AG04450 (cell line): ENCODE results near the gene SYT15. TPM values are rescaled to one million over a fixed set of nuclear protein-coding genes. Genes with fewer than 3 reads are reported as not detected.

Source experiments
- CTCF ChIA-PET: fragments of 300-600, 350-600 bp; formaldehyde crosslinking; extraction: SDS; loops from one replicate; lab custom pipeline; 2022; ENCODE audit warnings: antibody characterized with exemption, inconsistent platforms; lab: Charles Lee
- POLR2A ChIA-PET: fragments of 350-600 bp; formaldehyde crosslinking; extraction: SDS; loops from one replicate; lab custom pipeline; 2021; ENCODE audit warnings: antibody characterized with exemption, inconsistent platforms; lab: Yijun Ruan, JAX
- DNase-seq: peaks from one replicate; pipeline ENCODE4 v3.0.0-alpha.2; 2011; ENCODE audit warnings: low read depth, low spot score
- H3K27ac ChIP-seq: one replicate; pipeline ENCODE4 v1.5.1; 2012; ENCODE audit warnings: low read depth, low read length, control low read depth
- H3K27me3 ChIP-seq: one replicate; pipeline ENCODE4 v1.6.0; 2012; ENCODE audit warnings: low read length; ENCODE audit not compliant: control insufficient read depth, insufficient read depth
- H3K4me3 ChIP-seq: 2 replicates; pipeline ENCODE4 v1.5.1; 2011; ENCODE audit warnings: mild to moderate bottlenecking, low read depth, low read length, control low read depth
- H3K9me3 ChIP-seq: 2 replicates; pipeline ENCODE4 v1.5.1; 2012; ENCODE audit warnings: low read length; ENCODE audit not compliant: control insufficient read depth, insufficient read depth
- CTCF ChIP-seq: IDR thresholded peaks from 2 replicates; pipeline ENCODE4 v1.5.1; 2011; ENCODE audit warnings: low read depth, low read length, control low read depth, inconsistent platforms
- polyA plus RNA-seq: library from polyadenylated mRNA; depleted of rRNA; stranded (reverse); fragments of >200 nt; gene quantifications from 2 replicates; pipeline ENCODE4 v1.2.3, GENCODE V29; 2011

The SYT15 gene
- polyA plus RNA-seq, 1 experiment: 0.15 TPM

- Histone ChIP-seq H3K4me3 (no peak overlapping the region), H3K27ac (no peak overlapping the region), H3K9me3 (no peaks in the 10 kb centered on the region; the same call in 1 of the 2 replicates), H3K27me3 (peaks cover 50% of the 10 kb centered on the region)
- POLR2A ChIA-PET: interaction anchor here (0.6 kb wide), 1 partner anchor 10 kb away, joined by 7 read pairs; no protein-coding TSS in a partner anchor
- DNase-seq: no peak
- CTCF ChIA-PET: interaction anchor here (1.5 kb wide), 1 partner anchor 10 kb away, joined by 4 read pairs; no protein-coding TSS in a partner anchor
- no peak for TF ChIP-seq CTCF
Observed at GRCh38 chr10:46550076-46550790, 28.7 kb upstream of the SYT15 start.

- Histone ChIP-seq H3K4me3 (no peak overlapping the region), H3K9me3 (peaks cover 6% of the 10 kb centered on the region; the same call in 1 of the 2 replicates), H3K27ac (no peak overlapping the region), H3K27me3 (peaks cover 58% of the 10 kb centered on the region)
- no peak for TF ChIP-seq CTCF
- no peak for DNase-seq
- ChIA-PET CTCF (interaction anchor here (1.5 kb wide), 1 partner anchor 11 kb away, joined by 4 read pairs; no protein-coding TSS in a partner anchor), POLR2A (no interaction called here)
Observed at GRCh38 chr10:46550795-46551700, 27.9 kb upstream of the SYT15 start.

- H3K4me3 ChIP-seq: no peak overlapping the region
- no peak for TF ChIP-seq CTCF
- no peak overlapping the region for H3K27ac ChIP-seq
- H3K9me3 ChIP-seq: peaks cover 7% of the 10 kb centered on the region; the same call in 1 of the 2 replicates
- DNase-seq: no peak
- H3K27me3 ChIP-seq: peaks cover 64% of the 10 kb centered on the region
- ChIA-PET CTCF (no interaction called here), POLR2A (no interaction called here)
Observed at GRCh38 chr10:46551701-46552525, 27.0 kb upstream of the SYT15 start.

GRCh38 chr10:46552526-46553237 is 26.2 kb upstream of the SYT15 start:
- H3K27me3 ChIP-seq: peaks cover 65% of the 10 kb centered on the region
- CTCF ChIA-PET: no interaction called here
- no peak overlapping the region for H3K4me3 ChIP-seq
- TF ChIP-seq CTCF: no peak
- POLR2A ChIA-PET: no interaction called here
- H3K9me3 ChIP-seq: peaks cover 13% of the 10 kb centered on the region
- no peak for DNase-seq
- H3K27ac ChIP-seq: no peak overlapping the region
